Thyroid gland (tissue), 4 donors: ENCODE measurements around the gene PPM1E.

Source experiments
- CTCF ChIP-seq, 6 experiments: fragments of 200-600 bp in 3 of 6; fragments of 450-650 bp in 3 of 6; sonication (generic) in 3 of 6; IDR thresholded peaks; one replicate each; pipeline ENCODE4 v1.5.1; 2016 to 2019; ENCODE audit warnings: antibody characterized with exemption in 6 of 6, mild to moderate bottlenecking in 2 of 6, inconsistent platforms in 1 of 6, moderate library complexity in 1 of 6
- POLR2A ChIP-seq, 2 donors: fragments of 450-650 bp; IDR thresholded peaks; one replicate each; pipeline ENCODE4 v1.6.1; 2017; ENCODE audit warnings: antibody characterized with exemption in 2 of 2, mild to moderate bottlenecking in 2 of 2, moderate library complexity in 1 of 2

GRCh38 chr17:58831780-58832179 is 76.1 kb downstream of the PPM1E start:
- TF ChIP-seq CTCF (IDR thresholded peaks at IDR 0.05), result no peak
- no peak for TF ChIP-seq POLR2A (IDR thresholded peaks at IDR 0.05)
